Transverse colon (tissue), 3 donors: ENCODE measurements around the gene SELENOI.
"Not testable (repeated sequence)": the region's sequence is repeated elsewhere in the genome, so short reads cannot be mapped to it uniquely, and the experiment has no call there.

Experiments
- EP300 ChIP-seq: sonication (generic); formaldehyde crosslinking; IDR thresholded peaks from one replicate; pipeline ENCODE4 v1.6.1; 2017; ENCODE audit warnings: antibody characterized with exemption, low read depth
- POLR2A ChIP-seq: fragments of 450-650 bp; IDR thresholded peaks from one replicate; pipeline ENCODE4 v1.6.1; 2016; ENCODE audit warnings: antibody characterized with exemption, mild to moderate bottlenecking, moderate library complexity
- TF ChIP-seq, protein P1 (sequence below), 5 experiments: fragments of 200-600 bp in 3 of 5; fragments of 450-650 bp in 2 of 5; sonication (generic) in 3 of 5; IDR thresholded peaks; 1 replicate in 2 of 5; 2 replicates in 3 of 5; pipeline ENCODE4 v1.5.1; 2016 to 2017; ENCODE audit warnings: antibody characterized with exemption in 5 of 5, inconsistent platforms in 3 of 5, mild to moderate bottlenecking in 2 of 5, moderate library complexity in 1 of 5

DNA sequence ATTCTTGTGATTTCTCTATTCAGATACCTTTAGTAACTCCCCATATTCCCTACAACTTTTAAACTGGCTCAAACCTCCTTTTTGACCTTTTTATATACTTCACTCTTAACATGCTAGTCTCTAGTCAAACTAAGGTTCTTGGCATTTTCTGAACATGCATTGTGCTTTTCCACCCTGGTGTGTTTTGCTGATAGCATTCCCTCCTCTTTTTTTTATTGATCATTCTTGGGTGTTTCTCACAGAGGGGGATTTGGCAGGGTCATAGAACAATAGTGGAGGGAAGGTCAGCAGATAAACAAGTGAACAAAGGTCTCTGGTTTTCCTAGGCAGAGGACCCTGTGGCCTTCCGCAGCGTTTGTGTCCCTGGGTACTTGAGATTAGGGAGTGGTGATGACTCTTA is 23.7 kb downstream of the SELENOI start:
- TF ChIP-seq, protein P1, sequence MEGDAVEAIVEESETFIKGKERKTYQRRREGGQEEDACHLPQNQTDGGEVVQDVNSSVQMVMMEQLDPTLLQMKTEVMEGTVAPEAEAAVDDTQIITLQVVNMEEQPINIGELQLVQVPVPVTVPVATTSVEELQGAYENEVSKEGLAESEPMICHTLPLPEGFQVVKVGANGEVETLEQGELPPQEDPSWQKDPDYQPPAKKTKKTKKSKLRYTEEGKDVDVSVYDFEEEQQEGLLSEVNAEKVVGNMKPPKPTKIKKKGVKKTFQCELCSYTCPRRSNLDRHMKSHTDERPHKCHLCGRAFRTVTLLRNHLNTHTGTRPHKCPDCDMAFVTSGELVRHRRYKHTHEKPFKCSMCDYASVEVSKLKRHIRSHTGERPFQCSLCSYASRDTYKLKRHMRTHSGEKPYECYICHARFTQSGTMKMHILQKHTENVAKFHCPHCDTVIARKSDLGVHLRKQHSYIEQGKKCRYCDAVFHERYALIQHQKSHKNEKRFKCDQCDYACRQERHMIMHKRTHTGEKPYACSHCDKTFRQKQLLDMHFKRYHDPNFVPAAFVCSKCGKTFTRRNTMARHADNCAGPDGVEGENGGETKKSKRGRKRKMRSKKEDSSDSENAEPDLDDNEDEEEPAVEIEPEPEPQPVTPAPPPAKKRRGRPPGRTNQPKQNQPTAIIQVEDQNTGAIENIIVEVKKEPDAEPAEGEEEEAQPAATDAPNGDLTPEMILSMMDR (IDR thresholded peaks at IDR 0.05): not testable (repeated sequence)
- TF ChIP-seq POLR2A, EP300: not testable (repeated sequence)
